SKM-1 treated with dmso at 0.1 percent for 144 hours (cell line): Measurements from ENCODE around the gene PLA2G4D.

Experiments
- DNase-seq: peaks from one replicate; lab custom pipeline; 2025; ENCODE audit not compliant: unreplicated experiment; lab: John Stamatoyannopoulos, UW

PLA2G4D gene

DNA sequence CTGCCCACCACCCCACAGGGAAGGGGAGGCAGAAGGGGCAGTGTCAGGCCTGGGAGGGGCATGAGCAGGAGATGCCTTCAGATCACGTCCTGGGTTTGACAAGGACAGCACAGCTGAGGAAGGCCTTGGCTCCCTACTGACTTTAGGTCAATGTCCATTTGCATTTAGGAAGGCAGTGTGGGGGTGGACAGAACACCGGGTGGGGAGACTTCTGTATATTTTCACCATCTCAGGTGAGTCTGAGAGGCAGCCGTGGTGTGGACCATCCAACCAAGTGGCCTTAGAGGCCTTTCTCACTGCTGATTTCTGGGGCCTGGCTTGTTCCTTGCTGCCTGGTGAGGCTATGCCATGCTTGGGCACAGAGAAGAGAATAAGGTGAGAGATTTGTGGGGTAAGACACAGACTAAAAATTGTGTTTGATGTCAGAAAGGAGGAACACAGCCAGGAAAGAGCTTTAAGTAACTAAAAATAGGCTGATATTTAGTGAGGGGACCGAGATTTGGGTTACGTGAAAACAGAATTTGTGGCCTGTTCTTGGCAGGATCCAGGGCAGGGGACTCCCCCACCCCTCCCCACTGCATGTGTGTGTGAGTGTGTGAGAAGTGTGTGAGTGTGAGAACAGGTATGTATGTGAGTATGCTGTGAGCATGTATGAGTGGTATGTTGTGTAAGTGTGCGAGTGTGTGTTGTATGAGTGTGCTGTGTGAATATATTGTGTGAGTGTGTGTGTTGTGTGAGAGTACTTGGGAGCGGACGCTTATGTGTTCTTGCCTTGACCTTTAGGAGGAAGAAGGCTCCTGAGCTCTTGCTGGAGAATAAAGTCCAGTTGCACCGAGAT lies 61.8 kb downstream of the PLA2G4D start:
- no peak for DNase-seq

DNA sequence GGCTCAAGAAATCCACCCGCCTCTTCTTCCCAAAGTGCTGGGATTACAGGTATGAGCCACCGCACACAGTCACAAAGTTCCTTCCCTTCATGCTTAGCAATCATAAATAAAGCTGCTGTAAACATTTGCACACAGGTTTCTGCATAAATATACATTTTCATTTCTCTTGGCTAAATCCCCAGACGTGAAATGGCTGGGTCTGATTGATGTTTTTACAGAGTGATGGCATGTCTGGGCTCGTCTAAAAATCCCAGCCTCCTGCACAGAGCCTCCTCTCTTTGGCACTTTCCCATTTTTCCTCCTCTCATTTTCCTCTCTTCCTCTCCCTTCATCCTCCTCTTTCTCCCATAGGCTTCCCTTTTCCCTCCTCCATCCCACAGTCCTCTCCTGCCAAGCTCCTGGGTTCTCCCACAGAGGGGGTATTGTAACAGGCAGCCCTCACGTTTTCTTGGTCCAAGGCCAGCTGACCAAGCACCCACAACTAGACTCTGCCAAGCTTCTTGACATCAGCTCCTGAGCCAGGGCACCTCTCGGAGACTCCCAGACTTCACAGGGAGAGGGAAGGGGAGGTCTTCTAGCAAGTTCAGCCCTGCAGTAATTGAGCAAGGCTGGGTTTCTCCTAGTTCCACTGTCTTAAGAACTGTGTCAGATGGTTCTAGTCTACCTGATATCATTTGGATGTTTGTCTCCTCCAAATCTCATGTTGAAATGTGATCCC lies 63.0 kb downstream of the PLA2G4D start:
- DNase-seq = no peak

DNA sequence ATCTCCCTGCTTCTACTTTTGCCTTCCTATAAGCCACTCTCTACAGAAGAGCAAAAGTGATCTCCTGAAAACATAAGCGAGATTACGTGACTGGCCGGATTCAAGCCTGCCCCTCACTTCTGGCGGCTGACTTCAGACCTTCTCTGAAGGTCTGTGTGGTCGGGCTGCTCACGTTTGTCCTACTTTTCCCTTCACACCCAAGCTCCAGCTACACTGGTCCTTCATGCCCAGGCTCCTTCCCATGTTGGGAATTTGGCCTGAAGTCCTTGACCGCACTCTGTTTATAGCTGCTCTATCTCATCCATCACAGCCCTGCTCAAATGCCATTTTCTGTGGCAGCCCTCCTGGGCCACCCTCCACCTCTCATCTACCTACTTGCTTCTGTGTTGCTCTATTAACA lies 66.8 kb downstream of the PLA2G4D start:
- no peak for DNase-seq

DNA sequence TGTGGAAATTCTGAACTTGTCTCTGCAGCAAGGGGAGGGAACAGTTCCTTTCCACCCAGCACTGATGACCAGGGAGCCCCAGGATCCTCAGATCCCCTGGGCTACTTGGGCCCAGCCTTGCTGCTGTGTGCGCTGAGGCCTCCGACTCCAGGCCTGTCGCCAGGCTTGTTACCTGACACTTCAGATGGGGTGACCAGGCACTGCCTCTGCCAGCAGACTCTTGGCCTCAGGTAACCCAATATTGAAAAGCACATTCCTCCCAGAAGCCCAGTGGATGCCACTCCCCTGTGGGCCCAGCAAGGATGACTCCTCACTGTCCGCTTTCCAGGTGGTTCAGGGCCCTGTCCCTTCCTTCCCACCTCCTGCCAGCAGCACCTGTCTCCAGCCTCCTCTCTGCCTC lies 70.1 kb downstream of the PLA2G4D start:
- no peak for DNase-seq

DNA sequence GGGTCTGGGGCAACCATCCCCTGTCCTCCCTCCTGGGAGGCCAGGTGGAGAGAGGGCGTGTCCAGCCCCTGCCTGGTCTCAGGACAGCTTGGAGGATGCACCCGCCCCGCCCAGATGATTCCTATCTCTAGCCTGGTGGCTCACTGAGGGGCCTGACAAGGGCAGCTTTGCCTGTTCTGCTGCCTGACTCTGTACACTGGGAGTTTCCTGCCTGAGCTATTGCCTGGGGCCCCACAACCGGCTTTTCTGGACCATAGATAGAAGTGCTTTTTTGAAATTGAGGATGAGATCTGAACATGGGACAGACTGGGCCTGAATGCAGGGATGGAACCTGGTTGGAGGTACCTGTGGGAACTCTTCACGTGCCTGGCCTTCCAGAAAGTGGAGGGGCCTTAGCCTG lies 72.8 kb downstream of the PLA2G4D start:
- no peak for DNase-seq

DNA sequence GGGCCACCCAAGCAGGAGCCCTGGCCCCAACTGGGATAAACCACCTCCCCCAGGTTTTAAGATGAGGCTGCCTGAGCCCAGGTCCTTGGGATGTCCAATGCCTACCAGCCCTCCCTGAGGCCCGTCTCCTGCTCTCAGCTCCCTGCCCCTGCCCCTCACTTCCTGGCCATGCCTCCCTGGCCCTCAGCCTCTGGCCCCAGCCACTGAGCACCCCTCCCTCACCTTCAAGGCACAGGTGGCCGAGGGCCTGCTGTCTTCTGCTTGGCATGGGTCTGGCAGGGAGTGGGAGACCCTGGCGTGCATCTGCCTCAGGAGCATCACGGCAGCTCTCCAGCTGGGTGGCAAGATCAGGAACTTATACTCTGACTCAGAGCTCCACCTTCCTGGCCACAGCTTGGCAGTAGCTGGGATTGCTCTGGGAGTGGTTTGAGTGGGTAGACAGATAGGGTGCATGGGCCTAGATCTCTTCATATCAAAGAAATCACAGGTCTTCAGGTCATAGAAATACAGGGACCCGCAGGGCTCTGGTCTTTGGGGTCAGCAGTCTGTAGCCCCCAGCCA lies 73.6 kb downstream of the PLA2G4D start, which contains the start of gene PLA2G4E:
PLA2G4E (minus strand) TSS at position 330 of the 561 bp plus-strand sequence; CDS start at position 318, 12 bp downstream.
- no peak for DNase-seq

DNA sequence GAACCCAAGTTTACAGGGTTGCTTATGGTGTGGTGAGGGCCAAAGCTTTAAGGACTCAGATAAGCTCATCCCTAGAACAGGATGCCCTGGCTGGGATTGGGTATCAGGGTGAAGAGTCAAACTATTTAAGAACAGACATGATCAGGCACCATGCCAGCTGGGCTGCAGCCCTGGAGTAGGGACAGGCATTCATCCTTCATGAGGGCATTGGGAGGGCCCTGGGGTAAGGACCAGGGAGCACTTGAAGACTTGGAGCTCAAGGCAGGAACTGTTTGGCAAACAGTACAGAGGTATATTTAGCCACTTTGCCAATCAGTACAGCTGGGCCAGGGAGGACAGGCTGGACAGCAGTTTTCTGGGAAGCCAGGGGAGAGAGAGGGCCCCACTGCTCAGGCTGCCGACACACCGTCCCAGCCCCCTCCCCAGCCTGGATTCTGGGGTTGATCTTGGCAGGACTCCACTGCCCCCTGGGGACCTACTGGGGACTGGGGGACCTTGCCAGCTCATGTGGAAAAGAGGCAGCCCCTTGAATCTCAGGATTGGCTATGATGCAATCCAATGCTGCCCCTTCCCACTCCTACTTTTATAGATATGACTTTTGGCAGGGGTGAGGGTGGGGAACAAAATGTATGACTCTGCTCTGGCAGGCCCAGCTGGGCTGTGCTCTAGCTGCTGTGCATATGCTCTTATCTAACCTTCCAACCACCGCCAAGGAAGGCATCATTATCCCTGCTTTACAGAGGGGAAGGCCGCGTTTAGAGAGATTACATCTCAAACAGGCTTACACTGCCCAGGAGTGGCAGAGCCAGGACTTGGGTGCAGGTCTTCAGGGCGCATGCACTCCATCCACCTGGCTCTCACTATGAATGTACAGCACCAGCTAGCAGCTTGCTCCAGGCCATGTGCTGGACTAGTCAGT lies 75.8 kb downstream of the PLA2G4D start:
- no peak for DNase-seq
